ENCODE results near the gene FAM47E. TPM values are rescaled to one million over a fixed set of nuclear protein-coding genes. Genes with fewer than 3 reads are reported as not detected.

The FAM47E gene
- total RNA-seq, 1 experiment from 2014 or later: 2.0 TPM

GRCh38 chr4:76282941-76283689 is 31.6 kb downstream of the FAM47E start:
- Histone ChIP-seq H3K79me1 (ENCODE audit: insufficient read depth, low read depth, low read length, poor library complexity, severe bottlenecking) (no peaks in the 10 kb centered on the region), H4K8ac (replicated peaks; ENCODE audit: insufficient read length, low read depth, low read length) (no peak overlapping the region), H3K4ac (ENCODE audit: low read depth, low read length) (no peak overlapping the region), H2BK12ac (ENCODE audit: insufficient read length, low read depth, low read length) (no peak overlapping the region), H3K4me1 (ENCODE audit: insufficient read depth, low read length) (no peaks in the 10 kb centered on the region), H4K91ac (ENCODE audit: insufficient read length, low read depth, low read length) (no peak overlapping the region), H3T11ph (ENCODE audit: low read length) (no peak overlapping the region), H3K9me3 (ENCODE audit: control insufficient read depth, low read depth, low read length) (no peaks in the 10 kb centered on the region), H3K4me2 (ENCODE audit: insufficient read depth, insufficient read length, low read length) (no peak overlapping the region), H2AK5ac (ENCODE audit: insufficient read length, low read length) (no peak overlapping the region), H3K23ac (ENCODE audit: insufficient read length, low read depth, low read length) (no peak overlapping the region), H4K20me1 (ENCODE audit: control insufficient read depth, insufficient read depth, insufficient read length) (no peaks in the 10 kb centered on the region), H4K5ac (ENCODE audit: insufficient read length, low read depth, low read length) (no peak overlapping the region), H2BK20ac (ENCODE audit: low read depth, low read length, poor library complexity, severe bottlenecking) (no peak overlapping the region), H3K9ac (ENCODE audit: extremely low read depth, insufficient read length, low read length) (no peak overlapping the region), H2BK15ac (ENCODE audit: low read depth, low read length) (no peak overlapping the region), H2BK5ac (ENCODE audit: insufficient read length, low read length) (no peak overlapping the region), H3K14ac (ENCODE audit: insufficient read depth, low read length) (no peak overlapping the region), H2AFZ (ENCODE audit: low read length) (no peak overlapping the region), H3K27ac (ENCODE audit: insufficient read length, low read depth, low read length) (no peak overlapping the region), H3K79me2 (ENCODE audit: insufficient read depth, low read length) (no peaks in the 10 kb centered on the region), H3K23me2 (ENCODE audit: insufficient read length, low read depth, low read length, poor library complexity, severe bottlenecking) (no peaks in the 10 kb centered on the region), H3K56ac (ENCODE audit: insufficient read length, low read depth, low read length) (no peak overlapping the region), H3K27me3 (ENCODE audit: insufficient read depth, low read length) (no peaks in the 10 kb centered on the region), H2BK120ac (ENCODE audit: low read depth, low read length, poor library complexity, severe bottlenecking) (no peak overlapping the region), H3K18ac (ENCODE audit: insufficient read length, low read depth, low read length) (no peak overlapping the region)
- DNase-seq: no peak
- H3K4me1 Mint-ChIP-seq: no peaks in the 10 kb centered on the region; a peak in 1 of 4 replicates
- H3K36me3 Mint-ChIP-seq (ENCODE audit: insufficient read depth in 1 of 3, low read depth in 3 of 3): no peaks in the 10 kb centered on the region
- TF ChIP-seq, protein P1, sequence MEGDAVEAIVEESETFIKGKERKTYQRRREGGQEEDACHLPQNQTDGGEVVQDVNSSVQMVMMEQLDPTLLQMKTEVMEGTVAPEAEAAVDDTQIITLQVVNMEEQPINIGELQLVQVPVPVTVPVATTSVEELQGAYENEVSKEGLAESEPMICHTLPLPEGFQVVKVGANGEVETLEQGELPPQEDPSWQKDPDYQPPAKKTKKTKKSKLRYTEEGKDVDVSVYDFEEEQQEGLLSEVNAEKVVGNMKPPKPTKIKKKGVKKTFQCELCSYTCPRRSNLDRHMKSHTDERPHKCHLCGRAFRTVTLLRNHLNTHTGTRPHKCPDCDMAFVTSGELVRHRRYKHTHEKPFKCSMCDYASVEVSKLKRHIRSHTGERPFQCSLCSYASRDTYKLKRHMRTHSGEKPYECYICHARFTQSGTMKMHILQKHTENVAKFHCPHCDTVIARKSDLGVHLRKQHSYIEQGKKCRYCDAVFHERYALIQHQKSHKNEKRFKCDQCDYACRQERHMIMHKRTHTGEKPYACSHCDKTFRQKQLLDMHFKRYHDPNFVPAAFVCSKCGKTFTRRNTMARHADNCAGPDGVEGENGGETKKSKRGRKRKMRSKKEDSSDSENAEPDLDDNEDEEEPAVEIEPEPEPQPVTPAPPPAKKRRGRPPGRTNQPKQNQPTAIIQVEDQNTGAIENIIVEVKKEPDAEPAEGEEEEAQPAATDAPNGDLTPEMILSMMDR (conservative IDR thresholded peaks at IDR 0.05): no peak
- peaks cover 3 to 10% of the 10 kb centered on the region in 2 experiments; a peak in 4 of 5 replicates for H3K9me3 Mint-ChIP-seq
- no peak overlapping the region for H3K4me3 Mint-ChIP-seq
- peaks cover 12% of the 10 kb centered on the region for H3K27me3 Mint-ChIP-seq (ENCODE audit: low read depth)
- no CpG with 5 or more reads among the region's 6 CpGs for WGBS (ENCODE audit: extremely low coverage, insufficient read length, low lambda C conversion rate)
- H3K27ac Mint-ChIP-seq: no peak overlapping the region

Data from H9 (cell line).